Neutrophil (primary cell): ENCODE data around the gene NR3C1.
A peak's percentile ranks its signal among the peaks of the same experiment; 100 is the strongest.

ENCODE experiments used
- H3K27ac ChIP-seq: fragments of 200-600 bp; sonication (generic); 2 replicates; pipeline ENCODE4 v1.5.1; 2016; ENCODE audit warnings: mild to moderate bottlenecking, moderate library complexity
- H3K27me3 ChIP-seq: fragments of 200-600 bp; sonication (generic); 2 replicates; pipeline ENCODE4 v1.6.0; 2016; ENCODE audit warnings: mild to moderate bottlenecking
- H3K36me3 ChIP-seq: fragments of 200-600 bp; sonication (generic); 2 replicates; pipeline ENCODE4 v1.5.1; 2017
- H3K4me1 ChIP-seq, 2 experiments: fragments of 200-600 bp in 1 of 2; sonication (generic) in 1 of 2; 1 replicate in 1 of 2; 2 replicates in 1 of 2; pipeline versions ENCODE4 v1.5.1 to v1.6.1; 2013 to 2016; ENCODE audit warnings: low read depth in 1 of 2, low read length in 1 of 2, mild to moderate bottlenecking in 1 of 2, moderate library complexity in 1 of 2; ENCODE audit not compliant: control insufficient read depth in 1 of 2, insufficient read depth in 1 of 2
- H3K4me3 ChIP-seq, 2 experiments: fragments of 200-600 bp in 1 of 2; sonication (generic) in 1 of 2; 1 replicate in 1 of 2; 2 replicates in 1 of 2; pipeline ENCODE4 v1.5.1; 2013 to 2016; ENCODE audit warnings: low read depth in 1 of 2, low read length in 1 of 2, mild to moderate bottlenecking in 1 of 2, moderate library complexity in 1 of 2
- H3K9me3 ChIP-seq: fragments of 200-600 bp; sonication (generic); 2 replicates; pipeline ENCODE4 v1.5.1; 2016
- CTCF ChIP-seq: fragments of 200-600 bp; sonication (generic); IDR thresholded peaks from 2 replicates; pipeline ENCODE4 v1.5.1; 2016; ENCODE audit warnings: antibody characterized with exemption

Gene NR3C1

GRCh38 chr5:143297756-143298155 is 105.7 kb downstream of the NR3C1 start:
- Histone ChIP-seq H3K4me3 (no peak overlapping the region), H3K9me3 (no peaks in the 10 kb centered on the region), H3K36me3 (peaks cover 78% of the 10 kb centered on the region), H3K27me3 (no peaks in the 10 kb centered on the region), H3K4me1 (peaks cover 18 to 20% of the 10 kb centered on the region in 2 experiments), H3K27ac (peak overlapping the region; percentile 75)
- no peak for TF ChIP-seq CTCF

- Histone ChIP-seq H3K4me3 (no peak overlapping the region), H3K36me3 (peaks cover 55% of the 10 kb centered on the region), H3K9me3 (no peaks in the 10 kb centered on the region), H3K4me1 (no peaks in the 10 kb centered on the region), H3K27ac (no peak overlapping the region), H3K27me3 (no peaks in the 10 kb centered on the region)
- TF ChIP-seq CTCF = no peak
Observed at GRCh38 chr5:143290125-143290524, 113.4 kb downstream of the NR3C1 start.

GRCh38 chr5:143284521-143284920 is 119.0 kb downstream of the NR3C1 start:
- no peak for TF ChIP-seq CTCF
- Histone ChIP-seq H3K27me3 (no peaks in the 10 kb centered on the region), H3K9me3 (no peaks in the 10 kb centered on the region), H3K4me3 (no peak overlapping the region), H3K27ac (no peak overlapping the region), H3K36me3 (peaks cover 44% of the 10 kb centered on the region), H3K4me1 (peaks cover 11 to 19% of the 10 kb centered on the region in 2 experiments)

GRCh38 chr5:143284002-143284401 is 119.5 kb downstream of the NR3C1 start:
- Histone ChIP-seq H3K4me3 (no peak overlapping the region), H3K36me3 (peaks cover 46% of the 10 kb centered on the region), H3K27ac (no peak overlapping the region), H3K27me3 (no peaks in the 10 kb centered on the region), H3K9me3 (no peaks in the 10 kb centered on the region), H3K4me1 (peaks cover 12 to 22% of the 10 kb centered on the region in 2 experiments)
- TF ChIP-seq CTCF = no peak

- H3K36me3 ChIP-seq = peaks cover 46% of the 10 kb centered on the region
- peak overlapping the region; percentile 46 for H3K27ac ChIP-seq
- no peak overlapping the region for H3K4me3 ChIP-seq
- peaks cover 13 to 30% of the 10 kb centered on the region in 2 experiments for H3K4me1 ChIP-seq
- no peaks in the 10 kb centered on the region for H3K27me3 ChIP-seq
- no peaks in the 10 kb centered on the region for H3K9me3 ChIP-seq
- no peak for TF ChIP-seq CTCF
Observed at GRCh38 chr5:143281226-143281625, 122.3 kb downstream of the NR3C1 start.

GRCh38 chr5:143279698-143280097 is 123.8 kb downstream of the NR3C1 start:
- H3K36me3 ChIP-seq = peaks cover 46% of the 10 kb centered on the region
- TF ChIP-seq CTCF = no peak
- H3K27me3 ChIP-seq = no peaks in the 10 kb centered on the region
- H3K27ac ChIP-seq = peak overlapping the region; percentile 55
- H3K4me1 ChIP-seq = peaks cover 28 to 44% of the 10 kb centered on the region in 2 experiments
- no peaks in the 10 kb centered on the region for H3K9me3 ChIP-seq
- no peak overlapping the region for H3K4me3 ChIP-seq
